CD4-positive, alpha-beta T cell treated with Interferon gamma for 1 hour (primary cell): ENCODE measurements around the gene TUBB4B.

ENCODE experiments used
- DNase-seq: peaks from one replicate; pipeline ENCODE4 v3.0.0-alpha.2; 2020

The TUBB4B gene

DNA sequence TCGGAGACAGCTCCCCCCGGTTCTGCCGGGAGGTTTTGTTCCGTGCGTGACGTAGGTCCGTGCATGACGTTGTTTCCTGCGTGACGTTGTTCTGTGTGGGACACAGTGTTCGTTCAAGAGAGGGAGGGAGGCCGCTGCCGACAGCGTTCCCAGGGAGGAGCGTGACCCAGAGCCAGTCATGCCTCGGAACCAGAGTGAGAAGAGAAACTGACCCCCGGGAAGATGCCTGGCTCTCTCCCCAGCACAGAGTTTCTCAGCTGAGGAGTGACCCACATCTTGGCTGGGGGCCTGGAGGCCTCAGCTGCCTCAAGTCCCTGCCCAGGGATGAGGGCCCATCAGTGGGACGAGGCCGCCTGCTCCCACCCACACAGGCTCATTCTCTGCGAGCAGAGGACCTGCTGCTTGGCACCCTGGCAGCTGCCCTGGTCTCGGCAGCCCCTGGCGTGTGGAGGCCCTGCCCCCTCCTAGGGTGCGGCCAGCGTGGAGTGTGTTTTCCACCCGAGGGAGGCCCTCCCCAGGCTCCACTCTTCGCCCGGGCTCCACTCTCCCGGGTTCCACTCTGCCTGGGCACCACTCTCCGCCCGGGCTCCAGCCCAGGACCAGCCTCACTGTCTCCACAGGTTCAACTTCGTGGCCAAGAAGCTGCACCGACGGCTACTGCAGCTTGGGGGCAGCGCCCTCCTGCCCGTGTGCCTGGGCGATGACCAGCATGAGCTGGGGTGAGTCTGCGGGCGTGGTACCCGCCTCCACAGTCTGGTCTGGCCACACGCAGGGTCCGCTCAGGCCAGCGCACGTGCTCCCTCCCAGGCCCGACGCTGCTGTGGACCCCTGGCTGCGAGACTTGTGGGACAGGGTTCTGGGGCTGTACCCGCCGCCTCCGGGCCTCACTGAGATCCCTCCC lies 27.7 kb upstream of the TUBB4B start:
- no peak for DNase-seq

- no peak for DNase-seq
These were observed 26.5 kb upstream of the TUBB4B start for GRCh38 chr9:137214620-137215019.

DNA sequence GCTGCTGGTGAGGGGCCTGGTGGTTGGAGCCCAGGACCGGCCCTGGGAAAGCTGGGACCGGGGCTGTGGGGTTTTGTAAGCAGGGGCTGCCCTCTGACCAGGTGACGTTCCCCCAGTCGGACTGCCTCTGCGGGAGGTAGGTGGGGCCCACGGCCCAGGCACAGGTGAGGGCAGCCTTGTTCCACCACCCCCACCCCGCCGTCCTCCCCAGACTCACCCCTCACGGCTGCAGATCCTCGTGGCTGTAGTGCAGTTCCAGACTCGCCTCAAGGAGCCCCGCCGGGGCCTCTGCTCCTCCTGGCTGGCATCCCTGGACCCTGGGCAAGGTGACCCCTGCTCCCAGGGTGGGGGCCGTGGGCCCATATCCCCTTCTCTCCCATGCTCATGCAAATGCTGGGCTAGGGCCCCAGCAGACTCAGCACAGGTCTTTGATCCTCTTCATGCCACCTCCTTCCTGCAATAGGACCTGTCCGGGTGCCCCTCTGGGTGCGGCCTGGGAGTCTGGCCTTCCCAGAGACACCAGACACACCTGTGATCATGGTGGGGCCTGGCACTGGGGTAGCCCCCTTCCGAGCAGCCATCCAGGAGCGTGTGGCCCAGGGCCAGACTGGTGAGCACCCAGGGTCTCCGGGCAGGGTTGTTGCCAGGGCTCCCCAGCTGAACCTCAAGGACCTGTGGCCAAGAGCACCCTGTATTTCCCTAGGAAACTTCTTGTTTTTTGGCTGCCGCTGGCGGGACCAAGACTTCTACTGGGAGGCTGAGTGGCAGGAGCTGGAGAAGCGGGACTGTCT lies 25.7 kb upstream of the TUBB4B start:
- no peak for DNase-seq

GRCh38 chr9:137216188-137216965 lies 24.7 kb upstream of the TUBB4B start:
- no peak for DNase-seq

- no peak for DNase-seq
These were observed 23.5 kb upstream of the TUBB4B start for GRCh38 chr9:137217276-137218211.

DNA sequence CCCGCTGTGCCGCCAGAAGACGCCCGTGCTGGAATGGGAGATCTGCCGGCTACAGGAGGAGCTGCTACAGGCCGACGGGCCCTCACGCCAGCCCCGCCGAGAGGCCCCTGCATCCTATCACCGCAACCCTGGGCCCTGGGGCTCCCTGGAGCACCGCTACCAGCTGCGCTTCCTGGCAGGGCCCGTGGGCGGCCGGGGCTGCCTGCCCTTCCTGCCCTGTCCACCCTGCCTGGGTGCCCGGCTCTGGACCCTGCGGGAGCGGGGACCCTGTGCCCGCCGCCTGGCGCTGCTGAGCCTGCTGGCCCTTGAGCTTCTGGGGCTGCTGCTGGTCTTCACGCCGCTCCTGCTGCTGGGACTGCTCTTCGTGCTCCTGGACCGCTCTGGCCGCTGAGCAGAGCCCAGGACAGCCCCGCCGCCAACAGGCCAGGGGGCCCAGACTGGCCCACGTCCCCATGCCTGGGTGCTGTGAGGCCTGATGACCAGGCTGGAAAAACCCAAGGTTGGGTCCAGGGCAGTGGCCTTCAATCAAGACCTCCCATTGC lies 22.8 kb upstream of the TUBB4B start:
- no peak for DNase-seq

GRCh38 chr9:137218754-137219271 lies 22.3 kb upstream of the TUBB4B start:
- DNase-seq, result no peak

DNA sequence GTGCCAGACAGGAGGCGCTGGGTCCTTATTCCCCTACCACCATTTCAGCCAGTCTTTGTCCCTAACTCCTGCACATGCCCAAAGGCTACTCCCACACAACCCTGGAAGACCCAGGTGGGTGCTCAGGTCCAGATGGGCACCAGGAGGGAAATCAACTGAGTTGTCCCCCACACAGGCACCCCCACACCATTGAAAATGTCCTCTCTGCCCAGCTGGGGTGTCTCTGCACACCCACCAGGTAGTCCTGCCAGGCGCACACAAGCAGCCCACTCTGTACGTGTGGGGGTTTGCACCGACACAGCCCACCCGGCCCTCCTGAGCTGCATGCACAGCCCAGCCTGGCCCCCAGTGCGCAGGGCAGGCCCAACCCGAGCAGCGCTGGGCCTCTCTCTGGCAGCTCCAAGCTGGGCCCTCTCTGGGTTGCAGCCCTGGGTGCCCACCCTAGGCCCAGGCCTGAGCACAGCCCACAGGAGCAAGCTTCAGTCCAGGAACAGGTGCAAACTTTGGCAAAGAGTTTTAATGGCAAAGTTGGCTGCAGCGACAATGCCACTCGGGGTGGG lies 21.2 kb upstream of the TUBB4B start:
- DNase-seq, result no peak

DNA sequence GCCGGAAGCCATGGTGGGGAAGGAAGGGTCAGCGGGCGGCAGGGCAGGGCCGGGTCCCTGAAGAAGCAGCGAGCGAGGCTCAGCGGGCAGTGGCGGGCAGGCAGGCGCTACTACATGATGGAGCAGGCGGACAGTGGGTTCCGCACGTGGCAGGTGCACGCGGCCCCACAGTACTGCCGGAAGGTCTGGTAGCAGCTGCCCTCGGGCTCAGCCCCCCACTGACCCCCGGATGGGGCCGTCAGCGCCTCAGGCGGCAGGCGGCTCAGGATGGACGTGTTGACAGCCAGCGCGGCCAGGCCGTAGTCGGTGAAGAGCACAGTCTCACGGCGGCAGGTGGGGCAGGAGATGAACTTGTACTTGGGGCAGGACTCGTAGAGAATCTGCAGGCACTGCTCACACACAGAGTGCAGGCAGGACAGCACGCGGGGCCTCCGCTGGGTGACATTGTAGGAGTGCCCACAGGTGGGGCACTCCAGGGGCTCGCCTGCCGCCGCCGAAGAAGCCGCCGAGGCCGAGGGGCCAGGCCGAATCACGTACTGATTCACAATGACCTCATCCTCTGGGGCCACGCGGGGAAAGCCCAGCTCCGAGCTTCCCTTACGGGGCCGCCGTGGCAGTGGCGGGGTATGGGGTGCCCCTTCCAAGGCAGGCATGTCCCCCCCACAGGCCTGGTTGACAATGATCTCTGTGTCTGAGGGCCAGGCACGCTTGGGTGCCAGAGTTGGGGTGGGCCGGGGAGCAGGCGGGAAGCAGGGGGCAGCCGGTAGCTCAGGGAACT lies 20.6 kb upstream of the TUBB4B start:
- no peak for DNase-seq

GRCh38 chr9:137221095-137221505 lies 20.0 kb upstream of the TUBB4B start:
- no peak for DNase-seq

DNA sequence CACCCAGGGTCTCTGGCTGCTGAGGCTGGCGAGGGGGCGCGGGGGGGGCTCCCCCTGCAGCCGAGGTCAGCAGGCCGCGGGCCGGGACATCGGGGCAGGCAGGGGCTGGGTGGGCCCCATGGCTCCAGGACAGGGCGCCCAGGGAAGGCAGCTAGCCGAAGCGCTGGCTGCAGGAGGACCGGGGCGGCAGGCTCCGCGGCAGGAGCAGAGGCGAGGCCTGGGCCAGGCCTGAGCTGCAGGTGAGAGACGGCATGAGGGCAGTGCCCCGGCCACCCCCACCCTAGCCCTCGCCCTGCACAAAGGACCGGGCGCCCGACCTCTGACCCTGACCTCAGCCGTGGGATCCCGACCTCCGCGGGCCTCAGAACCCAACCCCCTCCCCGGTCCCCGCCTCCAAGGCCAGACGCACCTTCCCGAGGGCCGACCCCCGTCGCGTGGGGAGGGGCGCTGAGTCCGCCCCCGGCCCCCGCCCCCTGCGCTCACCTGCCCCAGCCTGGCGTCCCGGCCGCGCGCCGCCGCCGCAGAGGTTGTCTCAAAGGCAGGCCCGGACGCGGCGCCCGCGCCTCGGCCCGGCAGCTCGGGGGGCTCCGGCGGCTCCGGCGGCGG lies 19.5 kb upstream of the TUBB4B start:
- DNase-seq, result no peak

DNA sequence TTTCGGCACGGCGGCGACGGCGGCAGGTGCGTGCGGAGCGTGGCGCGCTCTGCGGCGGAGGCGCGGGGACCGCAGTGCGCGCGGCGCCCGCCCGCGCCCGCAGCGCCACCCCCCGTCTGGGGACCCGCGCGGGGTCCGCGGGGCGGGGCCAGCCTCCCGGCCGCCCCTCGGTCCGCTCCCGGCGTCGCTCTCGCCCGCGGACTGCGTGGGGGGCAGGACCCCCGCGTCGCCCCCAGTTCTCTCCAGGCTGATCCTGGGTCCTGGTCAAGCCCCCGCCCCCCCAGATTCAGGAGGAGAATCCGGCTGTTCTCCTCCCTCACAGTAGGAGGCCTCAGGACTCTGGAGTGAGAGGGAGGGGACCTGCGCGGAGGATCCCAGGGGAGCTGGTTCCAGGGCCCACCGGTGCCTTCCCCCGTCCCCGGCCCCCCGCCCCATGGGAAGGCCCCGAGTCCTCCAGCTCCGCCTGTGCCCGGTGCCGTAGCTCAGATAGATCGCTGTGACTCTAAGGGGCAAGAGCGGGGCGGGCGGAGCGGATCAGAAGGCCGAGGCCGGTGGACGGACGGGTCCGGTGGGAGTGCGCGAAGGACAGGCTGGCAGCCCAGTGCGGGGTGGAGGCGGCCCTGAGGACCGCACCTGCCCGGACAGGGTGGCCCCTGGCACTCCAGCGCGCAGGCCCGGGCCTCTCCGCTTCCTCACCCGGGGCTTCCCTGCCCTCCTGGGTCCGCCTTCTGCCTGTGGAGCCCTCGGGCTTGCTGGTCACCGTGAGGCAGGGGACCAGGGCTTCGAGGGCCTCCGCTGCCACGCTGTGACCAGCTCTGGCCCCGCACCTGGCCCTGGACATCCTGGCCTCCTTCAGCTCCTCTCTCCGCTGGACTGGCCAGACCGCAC lies 18.7 kb upstream of the TUBB4B start, which contains the start of gene RNF208:
Gene RNF208, minus strand, starts transcription at position 51 of the 888 bp plus-strand sequence. CDS start 1,028 bp downstream, outside the sequence.
- no peak for DNase-seq

GRCh38 chr9:137223078-137223970 lies 17.8 kb upstream of the TUBB4B start:
- DNase-seq, result peak; percentile 99

- no peak for DNase-seq
These were observed 16.0 kb upstream of the TUBB4B start, which contains the start of gene CYSRT1 for GRCh38 chr9:137224830-137225694. Gene CYSRT1 (plus strand): TSS chr9:137225174. CDS start chr9:137225622, 448 bp downstream.

DNA sequence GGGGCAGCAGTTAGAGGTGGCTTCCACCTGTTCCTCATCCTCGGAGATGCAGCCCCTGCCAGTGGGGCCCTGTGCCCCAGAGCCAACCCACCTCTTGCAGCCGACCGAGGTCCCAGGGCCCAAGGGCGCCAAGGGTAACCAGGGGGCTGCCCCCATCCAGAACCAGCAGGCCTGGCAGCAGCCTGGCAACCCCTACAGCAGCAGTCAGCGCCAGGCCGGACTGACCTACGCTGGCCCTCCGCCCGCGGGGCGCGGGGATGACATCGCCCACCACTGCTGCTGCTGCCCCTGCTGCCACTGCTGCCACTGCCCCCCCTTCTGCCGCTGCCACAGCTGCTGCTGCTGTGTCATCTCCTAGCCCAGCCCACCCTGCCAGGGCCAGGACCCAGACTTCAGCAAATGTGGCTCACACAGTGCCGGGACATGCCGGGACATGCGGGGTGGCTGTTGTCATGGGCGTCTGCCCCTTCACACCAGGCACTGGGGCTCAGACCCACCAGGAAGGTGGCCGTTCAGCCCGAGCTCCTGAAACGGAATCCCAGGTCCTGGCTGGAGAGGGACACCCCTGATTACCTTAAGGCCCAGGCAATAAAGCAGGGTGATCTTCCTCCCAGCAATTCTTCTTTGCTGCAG lies 15.3 kb upstream of the TUBB4B start:
- no peak for DNase-seq
